A549 (cell line): ENCODE measurements around the gene ERBB3. TPM values are rescaled to one million over a fixed set of nuclear protein-coding genes. Genes with fewer than 3 reads are reported as not detected.

ENCODE experiments used
- ATAC-seq, 2 experiments: fragments of 200-7000 bp in 1 of 2; fragments of >200 bp in 1 of 2; cut with Nextera tagmentation in 1 of 2; cut with Tn5 transposase in 1 of 2; 3 replicates each; pipeline versions ENCODE4 v1.8.0 to v1.9.1; 2018 to 2020; ENCODE audit warnings: mild to moderate bottlenecking in 1 of 2, moderate library complexity in 1 of 2
- CTCF ChIA-PET: fragments of 300-600 bp; sonication (Branson Sonifier 250); formaldehyde crosslinking; extraction: SDS; loops from one replicate; lab custom pipeline; 2021; ENCODE audit warnings: antibody characterized with exemption, inconsistent platforms; lab: Yijun Ruan, JAX
- POLR2A ChIA-PET: fragments of 350-600 bp; formaldehyde crosslinking; extraction: SDS; loops from one replicate; lab custom pipeline; 2021; ENCODE audit warnings: antibody characterized with exemption, inconsistent platforms; lab: Yijun Ruan, JAX
- DNase-seq, 2 experiments: peaks; one replicate each; pipeline versions ENCODE4 v3.0.0 to v3.0.0-alpha.2; 2011 to 2016; ENCODE audit warnings: low read depth in 1 of 2, low spot score in 1 of 2
- FAIRE-seq: peaks from 2 replicates; lab custom pipeline; 2011; peaks lifted over from hg19 to GRCh38; lab: Jason Lieb, UNC
- H3K27ac ChIP-seq, 2 experiments: fragments of >200 bp; sonication (Bioruptor Twin); formaldehyde crosslinking; 3 replicates each; pipeline ENCODE4 v1.5.1; 2016 to 2017
- H3K4me1 ChIP-seq: fragments of >200 bp; sonication (Bioruptor Twin); formaldehyde crosslinking; 3 replicates; pipeline ENCODE4 v1.6.1; 2016
- H3K4me2 ChIP-seq: fragments of >200 bp; sonication (Bioruptor Twin); formaldehyde crosslinking; 3 replicates; pipeline ENCODE4 v1.6.1; 2016
- H3K4me3 ChIP-seq: fragments of >200 bp; sonication (Bioruptor Twin); formaldehyde crosslinking; 3 replicates; pipeline ENCODE4 v1.5.1; 2016
- H3K9me3 ChIP-seq: fragments of >200 bp; sonication (Bioruptor Twin); formaldehyde crosslinking; 3 replicates; pipeline ENCODE4 v1.6.1; 2016
- ATOH8 ChIP-seq: fragments of 250-450 bp; sonication (Bioruptor Pico); IDR thresholded peaks from 2 replicates; pipeline ENCODE4 v1.5.0; 2020; ENCODE audit warnings: low read depth, mild to moderate bottlenecking, moderate library complexity
- BCL3 ChIP-seq: fragments of >200 bp; sonication (Bioruptor Twin); formaldehyde crosslinking; IDR thresholded peaks from 3 replicates; pipeline ENCODE4 v1.6.1; 2016
- BHLHE40 ChIP-seq: IDR thresholded peaks from 2 replicates; pipeline ENCODE4 v1.6.1; 2012; ENCODE audit warnings: low read depth, low read length, inconsistent platforms
- CBX2 ChIP-seq: fragments of 200-600 bp; sonication (generic); IDR thresholded peaks from 2 replicates; pipeline ENCODE4 v1.6.1; 2016; ENCODE audit warnings: low read depth, mild to moderate bottlenecking, borderline replicate concordance
- CBX8 ChIP-seq: fragments of 200-600 bp; sonication (generic); IDR thresholded peaks from 2 replicates; pipeline ENCODE4 v1.6.1; 2016
- CEBPB ChIP-seq, 2 experiments: fragments of >200 bp in 1 of 2; sonication (Bioruptor Twin) in 1 of 2; formaldehyde crosslinking in 1 of 2; IDR thresholded peaks; 2 replicates each; pipeline ENCODE4 v1.6.1; 2012 to 2016
- CHD2 ChIP-seq: fragments of 150-350 bp; IDR thresholded peaks from 2 replicates; pipeline ENCODE4 v1.6.1; 2014; ENCODE audit warnings: low read length; ENCODE audit not compliant: partially characterized antibody
- CHD4 ChIP-seq: fragments of 200-600 bp; sonication (generic); IDR thresholded peaks from 2 replicates; pipeline ENCODE4 v1.6.1; 2016; ENCODE audit warnings: antibody characterized with exemption, mild to moderate bottlenecking, borderline replicate concordance
- EP300 ChIP-seq, 2 experiments: fragments of >200 bp; sonication (Bioruptor Twin); formaldehyde crosslinking; IDR thresholded peaks; 2 replicates in 1 of 2; 3 replicates in 1 of 2; pipeline ENCODE4 v1.6.1; 2016 to 2017
- ESRRA ChIP-seq: fragments of 150-350 bp; IDR thresholded peaks from 2 replicates; pipeline ENCODE4 v1.6.1; 2014; ENCODE audit warnings: mild to moderate bottlenecking, low read length, borderline replicate concordance
- FOSL2 ChIP-seq, 2 experiments: fragments of 450-650 bp in 1 of 2; fragments of >200 bp in 1 of 2; sonication (Bioruptor Twin) in 1 of 2; formaldehyde crosslinking; IDR thresholded peaks; 2 replicates each; pipeline versions ENCODE4 v1.5.0 to v1.6.1; 2016 to 2020; ENCODE audit warnings: mild to moderate bottlenecking in 1 of 2, moderate library complexity in 1 of 2
- FOXS1 ChIP-seq: fragments of 250-450 bp; sonication (Bioruptor Pico); IDR thresholded peaks from 2 replicates; pipeline ENCODE4 v1.5.0; 2020; ENCODE audit warnings: mild to moderate bottlenecking, moderate library complexity
- HDAC2 ChIP-seq: fragments of 200-600 bp; sonication (generic); IDR thresholded peaks from 2 replicates; pipeline ENCODE4 v1.6.1; 2016
- HMGXB4 ChIP-seq: fragments of 250-450 bp; sonication (Bioruptor Pico); IDR thresholded peaks from 2 replicates; pipeline ENCODE4 v1.5.0; 2021; ENCODE audit warnings: mild to moderate bottlenecking, moderate library complexity, borderline replicate concordance
- MAX ChIP-seq: IDR thresholded peaks from 2 replicates; pipeline ENCODE4 v1.6.1; 2012
- NPAS2 ChIP-seq: fragments of 250-450 bp; sonication (Bioruptor Pico); IDR thresholded peaks from 2 replicates; pipeline ENCODE4 v1.8.0; 2022; ENCODE audit warnings: mild to moderate bottlenecking, moderate library complexity, borderline replicate concordance
- NR3C1 ChIP-seq: fragments of >200 bp; sonication (Bioruptor Twin); formaldehyde crosslinking; IDR thresholded peaks from 3 replicates; pipeline ENCODE4 v1.6.1; 2017
- PBX3 ChIP-seq: IDR thresholded peaks from 2 replicates; pipeline ENCODE4 v1.6.1; 2012
- PHF8 ChIP-seq: fragments of 200-600 bp; sonication (generic); IDR thresholded peaks from 2 replicates; pipeline ENCODE4 v1.6.1; 2016; ENCODE audit warnings: low read depth, mild to moderate bottlenecking, antibody characterized with exemption, moderate library complexity, borderline replicate concordance
- POLR2A ChIP-seq: IDR thresholded peaks from 2 replicates; pipeline ENCODE4 v1.6.1; 2012; ENCODE audit warnings: mild to moderate bottlenecking, low read length
- RARB ChIP-seq: fragments of 250-450 bp; sonication (Bioruptor Pico); IDR thresholded peaks from 2 replicates; pipeline ENCODE4 v1.8.0; 2021; ENCODE audit warnings: mild to moderate bottlenecking, moderate library complexity
- RCOR1 ChIP-seq: fragments of 150-350 bp; IDR thresholded peaks from 2 replicates; pipeline ENCODE4 v1.6.1; 2014; ENCODE audit warnings: antibody characterized with exemption, low read length, low read depth
- RNF2 ChIP-seq: fragments of 200-600 bp; sonication (generic); IDR thresholded peaks from 2 replicates; pipeline ENCODE4 v1.6.1; 2016; ENCODE audit warnings: low read depth, mild to moderate bottlenecking, antibody characterized with exemption, moderate library complexity, borderline replicate concordance
- SMC3 ChIP-seq: fragments of >200 bp; sonication (Bioruptor Twin); formaldehyde crosslinking; IDR thresholded peaks from 3 replicates; pipeline ENCODE4 v1.6.1; 2018; ENCODE audit warnings: inconsistent platforms
- TFCP2L1 ChIP-seq: fragments of 250-450 bp; sonication (Bioruptor Pico); IDR thresholded peaks from 2 replicates; pipeline ENCODE4 v1.5.0; 2021; ENCODE audit warnings: mild to moderate bottlenecking
- TP53 ChIP-seq: fragments of 250-450 bp; sonication (Bioruptor Pico); IDR thresholded peaks from 2 replicates; pipeline ENCODE4 v1.5.0; 2021; ENCODE audit warnings: mild to moderate bottlenecking, moderate library complexity
- USF2 ChIP-seq: fragments of 450-650 bp; IDR thresholded peaks from 2 replicates; pipeline ENCODE4 v1.6.1; 2014; ENCODE audit warnings: antibody characterized with exemption
- ZC3H11A ChIP-seq: fragments of 450-650 bp; IDR thresholded peaks from 2 replicates; pipeline ENCODE4 v1.6.1; 2014; ENCODE audit warnings: antibody characterized with exemption, mild to moderate bottlenecking
- ZFP36 ChIP-seq: fragments of 450-650 bp; IDR thresholded peaks from 2 replicates; pipeline ENCODE4 v1.6.1; 2014; ENCODE audit warnings: borderline replicate concordance; ENCODE audit not compliant: partially characterized antibody
- ZNF302 ChIP-seq: fragments of 250-450 bp; sonication (Bioruptor Pico); IDR thresholded peaks from 2 replicates; pipeline ENCODE4 v1.9.0; 2021; ENCODE audit warnings: inconsistent platforms, mild to moderate bottlenecking, moderate library complexity
- WGBS: methylation state at CpG from one replicate; pipeline ENCODE4 v1.1.6; 2017; ENCODE audit errors: missing lambda C conversion rate; 5-methylcytosine and 5-hydroxymethylcytosine counted together
- polyA plus RNA-seq, 4 experiments: library from polyadenylated mRNA; depleted of rRNA in 3 of 4; stranded (reverse); fragments of >200 nt; fragmentation: RNase III in 1 of 4; extraction: RNeasy Plus Mini Kit Qiagen cat#74134 plus additional on column Dnase treatment in 1 of 4; gene quantifications; 2 replicates in 3 of 4; 3 replicates in 1 of 4; pipeline ENCODE4 v1.2.3, GENCODE V29; 2011 to 2017

ERBB3 gene
- polyA plus RNA-seq, 2 of the 4 experiments (the other 2 are of a cell fraction) = 2.2 to 17.0 TPM

- no peak for TF ChIP-seq TFCP2L1 (CRISPR knock-in tag)
- no peak for TF ChIP-seq CHD2
- TF ChIP-seq HDAC2 = no peak
- TF ChIP-seq RCOR1 = no peak
- TF ChIP-seq TP53 (CRISPR knock-in tag) = no peak
- no peak for TF ChIP-seq EP300 (IDR thresholded peaks at IDR 0.05)
- TF ChIP-seq HMGXB4 (CRISPR knock-in tag) = no peak
- TF ChIP-seq BHLHE40 = peak; percentile 86
- no peak for TF ChIP-seq CBX2
- no peak for TF ChIP-seq FOXS1 (CRISPR knock-in tag)
- TF ChIP-seq POLR2A = peak; percentile 69
- TF ChIP-seq RARB (CRISPR knock-in tag) = no peak
- TF ChIP-seq NR3C1 = no peak
- TF ChIP-seq SMC3 = no peak
- TF ChIP-seq BCL3 = no peak
- no peak for TF ChIP-seq ZFP36
- TF ChIP-seq ESRRA = no peak
- TF ChIP-seq NPAS2 (CRISPR knock-in tag) = no peak
- TF ChIP-seq CEBPB (IDR thresholded peaks at IDR 0.05) = no peak
- TF ChIP-seq RNF2 = no peak
- TF ChIP-seq ZNF302 (CRISPR knock-in tag) = no peak
- no peak for TF ChIP-seq ZC3H11A
- TF ChIP-seq CHD4 = no peak
- no peak for TF ChIP-seq PBX3
- peak; percentile 49; the same call in 1 of the 2 replicates for TF ChIP-seq PHF8
- no peak for TF ChIP-seq CBX8
Measured at GRCh38 chr12:56127888-56128669, 48.1 kb downstream of the ERBB3 start, which contains the start of gene ESYT1 (continued).

- peak; percentile 36 to 45 for ATAC-seq
- peak overlapping the region; percentile 87 to 89 for H3K27ac ChIP-seq
Measured at GRCh38 chr12:56128670-56129205, 48.8 kb downstream of the ERBB3 start.

More at GRCh38 chr12:56128670-56129205, 48.8 kb downstream of the ERBB3 start:
- 1% methylated on average over 20 of the region's 20 CpGs for WGBS
- no peak for TF ChIP-seq TFCP2L1 (CRISPR knock-in tag)
- TF ChIP-seq USF2 = no peak
- no peak for TF ChIP-seq ATOH8 (CRISPR knock-in tag)
- TF ChIP-seq FOSL2 (IDR thresholded peaks at IDR 0.05) = no peak
- peak; percentile 71 for TF ChIP-seq FOSL2 (CRISPR knock-in tag; IDR thresholded peaks at IDR 0.05)
- no peak for TF ChIP-seq SMC3
- TF ChIP-seq MAX = 0 out of 2 replicates have a peak, but pooled peaks have one; percentile 8
- Histone ChIP-seq H3K4me3 (peak overlapping the region; percentile 76), H3K4me2 (peak overlapping the region; percentile 84), H3K4me1 (peaks cover 25% of the 10 kb centered on the region), H3K9me3 (no peaks in the 10 kb centered on the region)
- no peak for FAIRE-seq
- DNase-seq = peak in 1 of 2 experiments; percentile 29
- POLR2A ChIA-PET = interaction anchor here (0.9 to 2.0 kb wide), 11 partner anchors 10 to 155 kb away, joined by 3 to 40 read pairs (median 8); partner anchors contain the start of genes MYL6, MYL6B, PA2G4 and RAB5B
- CTCF ChIA-PET = interaction anchor here (0.6 to 15.7 kb wide), 9 partner anchors 10 to 248 kb away, joined by 3 to 204 read pairs (median 6); partner anchors contain the start of genes MYL6, MYL6B, SMARCC2 and ZC3H10
